ENCODE measurements around the gene DCAF6. TPM values are rescaled to one million over a fixed set of nuclear protein-coding genes. Genes with fewer than 3 reads are reported as not detected.

The DCAF6 gene
- total RNA-seq, 2 donors from 2014 or later = 30.7 to 42.8 TPM

- no peak for DNase-seq
- TF ChIP-seq POLR2A (IDR thresholded peaks at IDR 0.05) = no peak
- no peak for TF ChIP-seq CTCF (IDR thresholded peaks at IDR 0.05)
- Histone ChIP-seq H3K36me3 (replicated peaks in 1 of 2; ENCODE audit: insufficient read depth in 1 of 2, low read depth in 2 of 2) (peaks cover 0 to 12% of the 10 kb centered on the region in 2 donors), H3K27ac (no peak overlapping the region), H3K27me3 (no peaks in the 10 kb centered on the region), H3K4me1 (no peaks in the 10 kb centered on the region), H3K4me3 (no peak overlapping the region), H3K9me3 (no peaks in the 10 kb centered on the region)
- WGBS, 2 donors = 93 to 96% methylated on average over 2 of the region's 2 CpGs
- intact Hi-C loops (cut with DNase I) = no loop called here
- no peak for ATAC-seq
Observed at GRCh38 chr1:168004531-168004930, 68.0 kb downstream of the DCAF6 start.

GRCh38 chr1:168005529-168005928 is 69.0 kb downstream of the DCAF6 start:
- Histone ChIP-seq H3K36me3 (replicated peaks in 1 of 2; ENCODE audit: insufficient read depth in 1 of 2, low read depth in 2 of 2) (peaks cover 0 to 12% of the 10 kb centered on the region in 2 donors), H3K27ac (no peak overlapping the region), H3K9me3 (no peaks in the 10 kb centered on the region), H3K27me3 (no peaks in the 10 kb centered on the region), H3K4me1 (no peaks in the 10 kb centered on the region), H3K4me3 (no peak overlapping the region)
- TF ChIP-seq POLR2A (IDR thresholded peaks at IDR 0.05) = no peak
- no peak for TF ChIP-seq CTCF (IDR thresholded peaks at IDR 0.05)
- intact Hi-C loops (cut with DNase I) = no loop called here
- no peak for ATAC-seq
- no peak for DNase-seq

- WGBS, 2 donors = 85 to 89% methylated on average over 1 of the region's 1 CpG
- Histone ChIP-seq H3K27ac (no peak overlapping the region), H3K9me3 (no peaks in the 10 kb centered on the region), H3K27me3 (no peaks in the 10 kb centered on the region), H3K4me3 (no peak overlapping the region), H3K36me3 (replicated peaks in 1 of 2; ENCODE audit: insufficient read depth in 1 of 2, low read depth in 2 of 2) (peaks cover 0 to 12% of the 10 kb centered on the region in 2 donors), H3K4me1 (no peaks in the 10 kb centered on the region)
- no peak for ATAC-seq
- no peak for DNase-seq
- intact Hi-C loops (cut with DNase I) = no loop called here
- TF ChIP-seq POLR2A (IDR thresholded peaks at IDR 0.05) (no peak), CTCF (IDR thresholded peaks at IDR 0.05) (no peak)
Observed at GRCh38 chr1:168007691-168008090, 71.2 kb downstream of the DCAF6 start.

- TF ChIP-seq CTCF (IDR thresholded peaks at IDR 0.05) (no peak), POLR2A (IDR thresholded peaks at IDR 0.05) (no peak)
- Histone ChIP-seq H3K4me3 (no peak overlapping the region), H3K27me3 (no peaks in the 10 kb centered on the region), H3K27ac (no peak overlapping the region), H3K36me3 (replicated peaks in 1 of 2; ENCODE audit: insufficient read depth in 1 of 2, low read depth in 2 of 2) (peaks cover 0 to 12% of the 10 kb centered on the region in 2 donors), H3K9me3 (no peaks in the 10 kb centered on the region), H3K4me1 (no peaks in the 10 kb centered on the region)
- no peak for ATAC-seq
- intact Hi-C loops (cut with DNase I) = no loop called here
- DNase-seq = no peak
- WGBS, 2 donors = 84 to 90% methylated on average over 5 of the region's 5 CpGs
Observed at GRCh38 chr1:168008595-168008994, 72.1 kb downstream of the DCAF6 start.

GRCh38 chr1:168009322-168009721 is 72.8 kb downstream of the DCAF6 start:
- no peak for ATAC-seq
- H3K9me3 ChIP-seq = no peaks in the 10 kb centered on the region
- H3K27ac ChIP-seq = no peak overlapping the region
- no peak overlapping the region for H3K4me3 ChIP-seq
- H3K27me3 ChIP-seq = no peaks in the 10 kb centered on the region
- intact Hi-C loops (cut with DNase I) = no loop called here
- TF ChIP-seq CTCF (IDR thresholded peaks at IDR 0.05) = no peak
- no peak for TF ChIP-seq POLR2A (IDR thresholded peaks at IDR 0.05)
- no peaks in the 10 kb centered on the region for H3K4me1 ChIP-seq
- H3K36me3 ChIP-seq (replicated peaks in 1 of 2; ENCODE audit: insufficient read depth in 1 of 2, low read depth in 2 of 2) = peaks cover 0 to 9% of the 10 kb centered on the region in 2 donors
- no peak for DNase-seq
